HG03103 (cell line): ENCODE results near the gene COG6.

Source experiments
- ATAC-seq: cut with Tn5 transposase; IDR thresholded peaks from one replicate; pipeline ENCODE4 v1.9.1; 2021; ENCODE audit warnings: low read depth; ENCODE audit not compliant: unreplicated experiment

COG6 gene

DNA sequence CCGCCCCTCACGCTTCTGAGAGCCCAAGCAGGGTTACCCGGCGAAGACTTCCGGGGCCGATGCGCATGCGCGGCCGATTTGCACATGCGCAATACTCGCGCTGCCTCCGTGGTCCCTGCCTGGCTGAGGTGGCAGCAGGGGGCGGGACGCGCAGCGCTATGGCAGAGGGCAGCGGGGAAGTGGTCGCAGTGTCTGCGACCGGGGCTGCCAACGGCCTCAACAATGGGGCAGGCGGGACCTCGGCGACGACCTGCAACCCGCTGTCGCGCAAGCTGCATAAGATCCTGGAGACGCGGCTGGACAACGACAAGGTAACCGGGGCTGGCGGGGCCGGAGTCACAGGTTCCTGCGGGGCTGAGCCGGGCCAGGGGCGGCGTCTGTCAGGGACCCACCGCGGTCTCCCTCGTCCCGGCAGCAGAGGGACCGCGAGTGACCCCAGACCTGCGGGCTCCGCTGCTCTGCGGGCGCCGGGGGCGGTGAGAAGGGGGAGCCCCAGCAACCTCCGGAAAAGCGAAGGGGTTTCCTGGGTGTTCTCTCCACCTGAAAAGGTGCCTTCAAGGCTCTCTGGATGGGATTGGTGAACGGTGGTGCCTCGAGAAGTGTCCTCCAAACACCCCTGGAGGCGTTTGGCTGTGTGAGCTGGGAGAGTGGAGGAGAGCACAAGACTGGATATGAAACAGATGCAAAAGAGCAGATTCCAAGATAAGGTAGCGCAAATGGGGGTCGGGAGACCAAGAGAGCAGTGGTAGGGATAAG lies at the start of gene COG6:
COG6 (plus strand) TSS at position 94 of the 756 bp plus-strand sequence; CDS start at position 159, 65 bp downstream.
- ATAC-seq, result peak; percentile 89

DNA sequence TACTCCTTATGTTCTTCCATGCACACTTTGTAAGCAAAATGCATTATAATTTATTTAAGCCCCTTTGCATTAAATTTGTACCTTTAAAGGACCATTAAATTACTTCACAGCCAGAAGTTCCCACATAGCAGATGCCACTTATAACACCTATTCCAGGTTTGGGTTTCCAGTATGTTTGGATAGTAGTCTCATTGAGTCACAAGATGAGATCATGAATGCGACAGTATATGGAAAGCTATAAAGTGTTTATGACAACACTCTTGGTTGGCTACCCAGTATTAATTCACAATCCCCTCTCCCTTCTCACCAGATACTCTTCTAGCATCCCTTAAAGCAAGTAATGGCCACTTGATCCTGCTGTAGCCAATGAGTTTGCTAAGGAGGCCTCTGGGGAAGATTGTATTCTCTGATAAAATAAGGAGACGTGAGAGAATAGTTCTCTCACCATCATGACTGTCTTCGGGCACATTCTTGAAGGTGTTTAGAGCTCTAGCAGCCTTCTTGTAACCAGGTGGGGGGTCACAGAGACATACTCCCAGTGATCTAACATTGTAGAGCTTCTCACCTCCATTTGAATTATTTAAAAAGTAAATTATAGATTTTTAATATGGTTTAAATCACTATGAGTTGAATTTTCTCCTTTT lies 49.7 kb upstream of the COG6 start:
- no peak for ATAC-seq

DNA sequence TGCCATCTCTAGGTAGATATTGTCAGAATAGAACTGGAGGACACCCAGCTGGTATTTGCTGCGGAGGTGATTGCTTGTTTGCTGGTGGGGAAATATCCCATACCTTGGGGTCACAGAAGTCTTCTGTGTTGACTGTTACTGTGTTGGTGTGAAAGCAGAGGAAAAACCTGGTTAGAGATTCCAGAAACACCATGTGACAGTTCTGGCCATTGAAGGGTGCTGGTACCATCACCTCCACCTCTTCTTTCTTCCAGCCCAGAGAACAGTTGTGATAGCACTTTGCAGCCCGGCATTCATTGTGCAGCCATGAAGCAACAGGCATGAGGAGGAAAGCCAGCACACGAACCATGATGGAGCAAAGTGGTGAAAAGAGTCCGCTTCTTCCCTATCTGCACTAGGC lies 47.6 kb upstream of the COG6 start:
- ATAC-seq, result no peak

GRCh38 chr13:39612023-39612637 lies 43.3 kb upstream of the COG6 start:
- ATAC-seq, result no peak

GRCh38 chr13:39616087-39616694 lies 39.3 kb upstream of the COG6 start:
- ATAC-seq, result peak; percentile 74

DNA sequence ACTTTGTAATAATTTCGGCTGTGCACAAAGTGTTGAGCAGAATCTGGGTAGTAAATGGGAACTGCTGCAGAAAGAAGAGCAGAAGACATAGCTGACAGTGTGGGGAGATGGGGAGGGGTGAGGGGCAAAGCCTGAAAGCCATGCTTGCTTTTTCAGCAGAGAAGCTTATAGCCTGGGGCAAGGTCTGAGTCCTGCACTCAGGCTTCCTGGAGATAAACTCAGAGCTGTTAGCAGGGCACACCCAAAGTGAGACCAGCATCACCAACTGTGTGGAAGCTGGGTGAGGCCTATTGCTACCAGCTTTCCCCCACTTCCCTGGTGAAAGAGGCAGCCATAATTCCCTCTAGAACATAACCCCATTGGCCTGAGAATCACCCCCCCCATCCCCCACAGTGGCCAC lies 36.9 kb upstream of the COG6 start:
- no peak for ATAC-seq

- no peak for ATAC-seq
Measured at GRCh38 chr13:39623466-39623865, 32.0 kb upstream of the COG6 start.

- ATAC-seq, result no peak
Measured at GRCh38 chr13:39631307-39631706, 24.2 kb upstream of the COG6 start.

DNA sequence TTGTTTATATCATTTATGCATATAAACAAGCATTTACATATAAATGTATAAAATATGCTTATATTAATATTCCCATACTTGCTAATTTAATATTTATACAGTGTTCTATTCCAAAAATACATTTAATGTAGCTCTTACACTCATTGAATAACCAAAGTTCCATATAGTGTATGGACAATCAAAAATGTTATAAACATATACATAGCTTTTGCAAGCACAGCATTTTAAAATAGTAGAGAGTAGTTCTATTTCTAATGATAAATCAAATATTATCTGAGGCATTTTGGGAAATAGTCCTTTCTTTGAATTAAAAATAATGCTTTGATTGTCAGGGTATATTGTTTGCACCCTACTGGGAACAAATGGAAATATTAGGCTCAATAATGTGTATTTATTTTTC lies 22.5 kb upstream of the COG6 start:
- no peak for ATAC-seq

- ATAC-seq, result no peak
Measured at GRCh38 chr13:39635564-39635963, 19.9 kb upstream of the COG6 start.

- ATAC-seq, result no peak
Measured at GRCh38 chr13:39637890-39638289, 17.6 kb upstream of the COG6 start.

DNA sequence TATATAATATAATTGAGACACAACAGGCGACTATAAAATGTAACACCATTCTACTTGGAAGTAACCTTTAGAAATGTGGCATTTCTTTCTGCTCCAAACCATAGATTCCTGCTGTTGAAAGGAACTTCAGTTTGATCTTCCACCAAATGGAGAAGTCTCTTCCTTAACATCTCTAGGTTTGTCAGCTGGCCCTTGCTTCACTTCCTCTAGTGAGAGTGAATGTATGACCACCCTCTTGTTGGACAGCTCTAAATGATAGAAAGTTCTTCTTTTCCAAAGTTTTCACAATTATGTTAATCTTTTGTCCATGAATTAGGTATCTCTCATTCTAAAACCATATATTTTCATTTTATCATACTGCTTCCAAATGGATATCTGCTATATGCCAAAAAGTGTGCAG lies 13.8 kb upstream of the COG6 start:
- ATAC-seq, result no peak

DNA sequence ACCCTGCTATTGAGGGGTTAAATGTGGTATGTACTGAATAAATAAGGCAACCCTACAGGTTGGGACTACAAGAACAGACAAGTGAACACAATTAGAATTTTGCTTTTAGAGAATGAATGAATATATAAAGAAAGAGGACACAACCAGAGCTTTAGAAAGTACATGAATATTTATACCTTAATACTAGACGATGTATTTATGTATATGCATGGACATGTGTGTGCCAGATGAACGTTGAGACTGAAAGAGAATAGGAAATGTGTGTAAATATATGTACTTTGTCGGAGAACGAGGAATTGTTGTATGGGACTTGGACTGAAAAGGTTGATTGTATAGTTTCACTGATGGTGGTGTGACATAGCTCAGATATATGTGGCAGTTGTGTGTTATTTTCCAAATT lies 9.3 kb upstream of the COG6 start:
- no peak for ATAC-seq

DNA sequence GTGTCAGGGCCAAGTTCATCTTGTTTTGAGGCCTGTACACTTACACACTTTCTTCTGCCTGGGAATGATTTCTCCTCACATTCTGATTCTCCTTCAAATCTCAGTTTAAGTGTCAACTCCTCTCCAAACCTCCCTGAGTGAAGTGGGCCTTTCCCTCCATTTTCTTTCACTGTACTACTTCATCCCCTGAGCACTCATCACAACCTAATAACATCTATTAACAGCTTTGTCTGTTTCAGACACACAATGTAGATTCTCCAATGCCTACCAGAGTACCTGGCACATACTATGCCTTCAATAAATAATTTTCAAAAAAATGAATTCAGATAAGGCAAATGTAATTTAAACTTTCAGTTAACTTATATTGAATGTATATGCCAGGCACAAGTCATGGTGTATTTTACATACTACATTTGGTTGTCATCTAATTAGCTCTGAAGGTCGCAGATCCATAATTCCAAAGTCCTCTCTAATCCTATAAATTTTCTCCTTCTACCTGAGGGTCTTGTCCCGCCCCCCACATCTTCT lies 357 bp upstream of the COG6 start:
- ATAC-seq, result no peak

DNA sequence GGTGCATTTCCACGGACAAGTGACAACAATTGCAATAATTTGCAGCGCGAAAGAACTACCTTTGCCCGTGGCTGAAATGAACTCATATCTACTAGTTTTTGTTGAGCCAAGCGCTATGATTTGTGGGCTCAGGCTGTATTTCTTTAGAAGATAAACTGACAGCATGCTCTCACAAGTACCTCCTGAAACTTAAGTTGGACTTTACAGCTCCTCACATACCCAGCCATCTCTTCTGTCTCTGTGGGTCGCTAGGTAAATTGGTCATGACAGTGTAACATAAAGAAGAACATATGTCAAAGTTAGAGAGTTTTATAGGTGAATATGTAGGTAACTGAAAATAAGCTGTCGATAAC lies 839 bp downstream of the COG6 start:
- no peak for ATAC-seq

- no peak for ATAC-seq
Measured at GRCh38 chr13:39663508-39663907, 8.0 kb downstream of the COG6 start.

DNA sequence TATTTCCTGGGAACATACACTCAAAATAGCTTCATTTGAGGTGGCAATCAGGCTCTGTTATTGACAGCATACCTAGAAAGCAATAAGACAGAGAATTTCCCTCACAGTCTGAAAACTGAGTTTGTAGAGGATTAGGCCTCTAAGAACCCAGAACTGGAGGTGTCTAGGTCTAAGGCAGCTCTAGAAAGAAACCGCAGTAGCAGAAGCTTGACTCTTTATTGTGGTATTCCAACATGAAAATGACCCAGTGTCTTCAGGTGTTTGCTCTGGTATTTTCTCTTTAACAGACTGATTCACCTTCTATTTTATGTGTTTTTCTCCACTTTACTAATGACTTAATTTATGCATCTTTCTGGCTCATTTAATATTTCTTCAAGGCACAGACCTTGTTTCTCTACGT lies 8.5 kb downstream of the COG6 start:
- no peak for ATAC-seq

GRCh38 chr13:39665763-39666162 lies 10.3 kb downstream of the COG6 start:
- no peak for ATAC-seq

GRCh38 chr13:39670445-39670844 lies 15.0 kb downstream of the COG6 start:
- no peak for ATAC-seq

DNA sequence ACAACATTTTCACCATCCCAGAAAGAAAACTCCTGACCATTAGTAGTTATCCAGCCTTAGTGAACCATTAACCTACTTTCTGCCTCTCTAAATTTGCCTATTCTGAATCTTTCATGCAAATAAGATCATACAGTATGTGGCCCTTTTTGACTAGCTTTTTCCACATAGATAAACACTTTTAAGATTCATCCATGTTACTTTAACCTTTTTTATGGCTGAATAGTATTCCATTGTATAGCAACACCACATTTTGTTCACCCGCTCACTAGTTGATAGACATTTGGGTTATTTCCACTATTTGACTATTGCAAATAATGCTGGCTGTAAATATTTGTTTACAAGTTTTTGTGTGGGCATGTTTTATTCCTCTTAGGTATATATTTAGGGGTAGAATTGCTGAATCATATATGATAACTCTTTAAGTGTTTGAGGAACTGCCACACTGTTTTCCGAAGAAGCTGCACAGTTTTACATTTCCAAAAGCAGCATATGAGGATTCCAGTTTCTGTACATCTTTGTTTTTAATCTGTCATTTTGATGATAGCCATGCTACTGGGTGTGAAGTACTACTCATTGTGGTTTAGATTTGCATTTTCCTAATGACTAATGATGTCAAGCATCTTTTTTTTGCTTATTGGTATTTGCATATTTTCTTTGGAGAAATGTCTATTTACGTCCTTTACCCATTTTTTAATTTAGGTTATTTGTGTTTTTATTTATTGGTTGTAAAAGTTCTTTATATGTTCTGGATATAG lies 17.1 kb downstream of the COG6 start:
- no peak for ATAC-seq

DNA sequence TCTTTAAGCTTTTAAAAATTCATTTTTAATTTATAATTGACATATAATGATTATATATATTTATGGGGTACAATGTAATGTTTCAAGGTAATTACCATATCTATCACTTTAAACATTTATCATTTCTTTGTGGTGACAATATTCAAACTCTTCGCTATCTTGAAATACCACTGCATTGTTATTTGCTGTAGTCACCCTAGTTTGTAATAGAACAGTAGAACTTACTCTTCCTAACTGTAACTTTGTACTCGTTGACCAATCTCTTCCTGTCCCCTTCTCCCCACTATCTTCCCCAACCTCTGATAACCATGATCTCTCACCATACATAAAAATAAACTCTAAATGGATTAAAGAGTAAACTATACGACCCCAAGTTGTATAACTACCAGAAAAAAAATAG lies 20.4 kb downstream of the COG6 start:
- ATAC-seq, result no peak
